Natural killer cell treated with Interleukin-12 subunit alpha and Interleukin-12 subunit beta and Interleukin-15 and Interleukin-18, amount 100 ng/mL, for 72 hours (primary cell): Measurements from ENCODE around the gene IGFBP5. TPM values are rescaled to one million over a fixed set of nuclear protein-coding genes. Genes with fewer than 3 reads are reported as not detected.

Experiments used
- ATAC-seq, 2 donors: fragments of 150-1000 bp; cut with Tn5 transposase in 1 of 2; sonication (Bioruptor Pico), chemical (Tn5 transposase) in 1 of 2; 2 replicates each; pipeline ENCODE4 v1.10.0; 2021
- DNase-seq: peaks from one replicate; pipeline ENCODE4 v3.0.0; 2022; ENCODE audit warnings: low spot score
- H3K27ac Mint-ChIP-seq, 2 donors: 1 replicate in 1 of 2; 2 replicates in 1 of 2; pipeline ENCODE4 v1.8.0; 2022; ENCODE audit warnings: mixed read lengths in 2 of 2, mild to moderate bottlenecking in 1 of 2, moderate library complexity in 1 of 2
- H3K27me3 Mint-ChIP-seq, 2 donors: 1 replicate in 1 of 2; 2 replicates in 1 of 2; pipeline ENCODE4 v1.8.0; 2022; ENCODE audit warnings: mixed read lengths in 2 of 2
- H3K36me3 Mint-ChIP-seq: one replicate; pipeline ENCODE4 v1.8.0; 2022; ENCODE audit warnings: mixed read lengths
- H3K4me1 Mint-ChIP-seq, 2 donors: 1 replicate in 1 of 2; 2 replicates in 1 of 2; pipeline ENCODE4 v1.8.0; 2022; ENCODE audit warnings: low read depth in 2 of 2, mixed read lengths in 2 of 2, mild to moderate bottlenecking in 1 of 2
- H3K4me3 Mint-ChIP-seq: one replicate; pipeline ENCODE4 v1.8.0; 2022; ENCODE audit warnings: mixed read lengths
- H3K9me3 Mint-ChIP-seq: 2 replicates; pipeline ENCODE4 v1.8.0; 2022; ENCODE audit warnings: mixed read lengths
- total RNA-seq, 2 donors: library from RNA; stranded (reverse); gene quantifications; one replicate each; pipeline ENCODE4 v1.2.3, GENCODE V29; 2022

Gene IGFBP5
- total RNA-seq, result under 1 TPM in 1 of 2 donors, not detected in 1; 0.08 TPM

- no peak for ATAC-seq
- H3K27me3 Mint-ChIP-seq, result peaks cover 43 to 66% of the 10 kb centered on the region in 2 donors
- H3K9me3 Mint-ChIP-seq, result no peaks in the 10 kb centered on the region
- H3K27ac Mint-ChIP-seq, result no peak within 1 kb of the TSS
- H3K4me3 Mint-ChIP-seq, result peak within 1 kb of the TSS; percentile 84
- H3K36me3 Mint-ChIP-seq, result no peaks in the 10 kb centered on the region
- DNase-seq, result peak; percentile 10
- peaks cover 24 to 33% of the 10 kb centered on the region in 2 donors for H3K4me1 Mint-ChIP-seq
Observed at GRCh38 chr2:216695401-216695821, at the start of gene IGFBP5. TSS of gene IGFBP5 (minus strand) at chr2:216695549. CDS start at chr2:216694775, 774 bp downstream.

- H3K36me3 Mint-ChIP-seq, result peaks cover 9% of the 10 kb centered on the region
- H3K4me1 Mint-ChIP-seq, result no peaks in the 10 kb centered on the region
- no peak for DNase-seq
- ATAC-seq, result peak in 1 of 2 donors; percentile 36
- H3K4me3 Mint-ChIP-seq, result no peak overlapping the region
- H3K27ac Mint-ChIP-seq, result no peak overlapping the region
- peaks cover 22 to 41% of the 10 kb centered on the region in 2 donors for H3K27me3 Mint-ChIP-seq
- no peaks in the 10 kb centered on the region for H3K9me3 Mint-ChIP-seq
Observed at GRCh38 chr2:216743781-216744180, 48.4 kb upstream of the IGFBP5 start.

GRCh38 chr2:216742411-216742810 is 47.1 kb upstream of the IGFBP5 start:
- Mint-ChIP-seq H3K4me1 (no peaks in the 10 kb centered on the region), H3K27me3 (peaks cover 20 to 36% of the 10 kb centered on the region in 2 donors), H3K36me3 (peaks cover under 1% of the 10 kb centered on the region), H3K4me3 (no peak overlapping the region), H3K27ac (no peak overlapping the region), H3K9me3 (no peaks in the 10 kb centered on the region)
- no peak for DNase-seq
- ATAC-seq, result peak in 1 of 2 donors; percentile 43

- Mint-ChIP-seq H3K9me3 (no peaks in the 10 kb centered on the region), H3K4me3 (no peak overlapping the region), H3K27ac (no peak overlapping the region), H3K4me1 (no peaks in the 10 kb centered on the region), H3K36me3 (no peaks in the 10 kb centered on the region), H3K27me3 (peaks cover 19 to 36% of the 10 kb centered on the region in 2 donors)
- ATAC-seq (no peak), DNase-seq (no peak)
Observed at GRCh38 chr2:216741223-216741593, 45.9 kb upstream of the IGFBP5 start.

- no peaks in the 10 kb centered on the region for H3K36me3 Mint-ChIP-seq
- no peaks in the 10 kb centered on the region for H3K9me3 Mint-ChIP-seq
- DNase-seq (no peak), ATAC-seq (no peak)
- peaks cover 19 to 36% of the 10 kb centered on the region in 2 donors for H3K27me3 Mint-ChIP-seq
- no peak overlapping the region for H3K4me3 Mint-ChIP-seq
- no peak overlapping the region for H3K27ac Mint-ChIP-seq
- no peaks in the 10 kb centered on the region for H3K4me1 Mint-ChIP-seq
Observed at GRCh38 chr2:216740557-216741222, 45.3 kb upstream of the IGFBP5 start.

- H3K4me1 Mint-ChIP-seq, result no peaks in the 10 kb centered on the region
- H3K36me3 Mint-ChIP-seq, result no peaks in the 10 kb centered on the region
- DNase-seq (no peak), ATAC-seq (no peak)
- peaks cover 19 to 29% of the 10 kb centered on the region in 2 donors for H3K27me3 Mint-ChIP-seq
- H3K4me3 Mint-ChIP-seq, result no peak overlapping the region
- no peaks in the 10 kb centered on the region for H3K9me3 Mint-ChIP-seq
- no peak overlapping the region for H3K27ac Mint-ChIP-seq
Observed at GRCh38 chr2:216739035-216739434, 43.7 kb upstream of the IGFBP5 start.

- no peak overlapping the region for H3K4me3 Mint-ChIP-seq
- no peaks in the 10 kb centered on the region for H3K36me3 Mint-ChIP-seq
- H3K27me3 Mint-ChIP-seq, result peaks cover 21 to 26% of the 10 kb centered on the region in 2 donors
- H3K4me1 Mint-ChIP-seq, result no peaks in the 10 kb centered on the region
- no peak for DNase-seq
- H3K27ac Mint-ChIP-seq, result no peak overlapping the region
- no peak for ATAC-seq
- no peaks in the 10 kb centered on the region for H3K9me3 Mint-ChIP-seq
Observed at GRCh38 chr2:216737676-216738075, 42.3 kb upstream of the IGFBP5 start.

GRCh38 chr2:216736326-216736725 is 41.0 kb upstream of the IGFBP5 start:
- no peak for DNase-seq
- Mint-ChIP-seq H3K27ac (no peak overlapping the region), H3K27me3 (peaks cover 22 to 24% of the 10 kb centered on the region in 2 donors), H3K36me3 (no peaks in the 10 kb centered on the region), H3K9me3 (no peaks in the 10 kb centered on the region), H3K4me3 (no peak overlapping the region), H3K4me1 (no peaks in the 10 kb centered on the region)
- peak in 1 of 2 donors; percentile 13 for ATAC-seq

GRCh38 chr2:216735668-216736067 is 40.3 kb upstream of the IGFBP5 start:
- no peaks in the 10 kb centered on the region for H3K9me3 Mint-ChIP-seq
- H3K4me1 Mint-ChIP-seq, result no peaks in the 10 kb centered on the region
- no peak for DNase-seq
- H3K27me3 Mint-ChIP-seq, result peaks cover 17 to 27% of the 10 kb centered on the region in 2 donors
- H3K27ac Mint-ChIP-seq, result no peak overlapping the region
- H3K36me3 Mint-ChIP-seq, result no peaks in the 10 kb centered on the region
- ATAC-seq, result no peak
- H3K4me3 Mint-ChIP-seq, result no peak overlapping the region

- ATAC-seq (no peak), DNase-seq (no peak)
- peaks cover 15 to 27% of the 10 kb centered on the region in 2 donors for H3K27me3 Mint-ChIP-seq
- H3K27ac Mint-ChIP-seq, result no peak overlapping the region
- H3K4me1 Mint-ChIP-seq, result no peaks in the 10 kb centered on the region
- H3K36me3 Mint-ChIP-seq, result no peaks in the 10 kb centered on the region
- H3K4me3 Mint-ChIP-seq, result no peak overlapping the region
- H3K9me3 Mint-ChIP-seq, result no peaks in the 10 kb centered on the region
Observed at GRCh38 chr2:216735086-216735485, 39.7 kb upstream of the IGFBP5 start.

GRCh38 chr2:216733046-216733445 is 37.7 kb upstream of the IGFBP5 start:
- H3K36me3 Mint-ChIP-seq, result no peaks in the 10 kb centered on the region
- no peaks in the 10 kb centered on the region for H3K4me1 Mint-ChIP-seq
- no peak overlapping the region for H3K4me3 Mint-ChIP-seq
- H3K27me3 Mint-ChIP-seq, result peaks cover 15 to 32% of the 10 kb centered on the region in 2 donors
- DNase-seq, result no peak
- H3K9me3 Mint-ChIP-seq, result no peaks in the 10 kb centered on the region
- no peak for ATAC-seq
- no peak overlapping the region for H3K27ac Mint-ChIP-seq

GRCh38 chr2:216732334-216732733 is 37.0 kb upstream of the IGFBP5 start:
- no peak for DNase-seq
- H3K4me1 Mint-ChIP-seq, result no peaks in the 10 kb centered on the region
- no peak overlapping the region for H3K27ac Mint-ChIP-seq
- peaks cover 14 to 25% of the 10 kb centered on the region in 2 donors for H3K27me3 Mint-ChIP-seq
- no peak overlapping the region for H3K4me3 Mint-ChIP-seq
- no peak for ATAC-seq
- no peaks in the 10 kb centered on the region for H3K9me3 Mint-ChIP-seq
- H3K36me3 Mint-ChIP-seq, result no peaks in the 10 kb centered on the region

- ATAC-seq, result peak in 1 of 2 donors; percentile 35
- DNase-seq, result no peak
- H3K4me1 Mint-ChIP-seq, result no peaks in the 10 kb centered on the region
- H3K9me3 Mint-ChIP-seq, result no peaks in the 10 kb centered on the region
- no peak overlapping the region for H3K4me3 Mint-ChIP-seq
- H3K27me3 Mint-ChIP-seq, result peaks cover 10 to 16% of the 10 kb centered on the region in 2 donors
- H3K36me3 Mint-ChIP-seq, result no peaks in the 10 kb centered on the region
- no peak overlapping the region for H3K27ac Mint-ChIP-seq
Observed at GRCh38 chr2:216731465-216731864, 36.1 kb upstream of the IGFBP5 start.

GRCh38 chr2:216730871-216731270 is 35.5 kb upstream of the IGFBP5 start:
- Mint-ChIP-seq H3K4me3 (no peak overlapping the region), H3K27ac (no peak overlapping the region), H3K9me3 (no peaks in the 10 kb centered on the region), H3K27me3 (peaks cover 10 to 16% of the 10 kb centered on the region in 2 donors), H3K4me1 (no peaks in the 10 kb centered on the region), H3K36me3 (no peaks in the 10 kb centered on the region)
- ATAC-seq, result no peak
- no peak for DNase-seq
